ENCODE measurements around the gene EXPH5.
"Not testable (repeated sequence)": the region's sequence is repeated elsewhere in the genome, so short reads cannot be mapped to it uniquely, and the experiment has no call there.

EXPH5 gene

DNA sequence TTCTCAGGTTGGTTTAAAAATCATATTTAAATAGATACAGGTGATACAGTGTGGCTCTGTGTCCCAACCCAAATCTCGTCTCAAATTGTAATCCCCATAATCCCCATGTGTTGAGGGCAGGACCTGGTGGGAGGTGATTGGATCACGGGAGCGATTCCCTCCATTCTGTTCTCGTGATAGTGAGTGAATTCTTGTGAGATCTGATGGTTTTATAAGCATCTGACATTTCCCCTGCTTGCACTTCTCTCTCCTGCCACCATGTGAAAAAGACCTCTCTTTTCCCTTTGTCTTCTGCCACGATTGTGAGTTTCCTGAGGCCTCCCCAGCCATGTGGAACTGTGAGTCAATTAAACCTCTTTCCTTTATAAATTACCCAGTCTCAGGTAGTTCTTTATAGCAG, 9.2 kb upstream of the EXPH5 start:
- not testable (repeated sequence) for DNase-seq

DNA sequence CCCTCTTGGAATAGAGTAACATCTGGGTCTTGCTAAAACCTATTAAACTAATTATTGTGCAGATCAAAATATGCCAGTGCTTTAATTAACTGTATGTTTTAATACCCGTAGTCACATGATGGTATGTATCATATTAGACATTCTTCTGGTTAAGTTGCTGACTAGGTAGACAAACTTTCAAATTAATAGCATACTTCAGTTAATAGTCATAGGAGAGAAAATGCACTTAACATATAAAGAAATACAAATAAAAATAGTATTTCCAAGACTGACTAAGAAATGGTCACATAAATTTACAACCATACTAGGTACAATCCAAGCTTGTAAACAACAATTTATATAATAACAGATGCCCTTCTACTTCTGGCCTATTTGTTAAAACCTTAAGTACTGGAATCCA, 7.6 kb upstream of the EXPH5 start:
- no peak for DNase-seq

DNA sequence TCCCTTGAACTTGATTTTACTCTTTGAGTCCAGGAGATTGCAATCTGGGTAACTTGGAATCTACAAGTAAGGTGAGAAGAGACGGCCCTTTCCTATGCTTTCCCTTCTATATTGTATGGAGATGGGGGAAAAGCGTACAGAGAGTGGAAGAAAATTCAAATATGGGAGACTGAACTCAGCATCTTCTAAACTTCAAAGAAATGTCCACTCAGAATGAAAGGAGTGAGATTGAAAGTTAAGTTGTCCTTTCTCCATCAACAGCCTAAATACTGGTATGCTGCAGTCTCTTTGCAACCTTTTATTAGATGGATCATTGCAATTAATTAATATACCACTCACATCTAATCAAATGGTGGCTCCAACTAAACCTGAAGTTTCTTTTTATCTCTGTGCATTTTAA, 6.4 kb upstream of the EXPH5 start:
- DNase-seq: no peak

DNA sequence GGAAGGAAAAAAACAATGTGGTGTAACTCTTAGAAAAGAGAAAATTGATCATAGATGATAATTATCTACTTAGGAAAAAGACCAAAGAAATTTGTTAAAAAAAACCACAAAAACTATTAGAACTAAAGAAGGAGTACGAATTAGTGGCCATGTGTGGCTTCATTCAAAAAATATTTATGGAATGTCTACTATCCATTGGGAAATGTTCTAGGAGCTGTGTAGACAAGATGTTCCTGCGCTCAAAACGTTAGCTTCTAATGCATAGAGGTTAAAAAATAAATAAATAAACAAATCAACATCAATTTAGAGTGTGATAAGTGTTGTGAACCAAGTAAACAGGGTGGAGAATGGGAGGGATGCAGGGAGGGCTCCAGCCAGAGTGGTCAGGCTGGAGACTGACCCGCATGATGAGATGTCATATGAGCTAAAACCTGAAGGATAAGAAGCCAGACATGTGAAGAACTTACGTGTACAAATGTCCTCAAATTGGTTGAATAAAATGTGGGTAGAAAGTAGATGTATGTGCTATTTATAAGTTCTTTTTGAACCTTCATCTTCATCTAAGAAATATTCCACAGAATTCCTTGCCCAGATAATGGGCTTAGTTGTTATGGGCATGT, 4.3 kb upstream of the EXPH5 start:
- DNase-seq: no peak

DNA sequence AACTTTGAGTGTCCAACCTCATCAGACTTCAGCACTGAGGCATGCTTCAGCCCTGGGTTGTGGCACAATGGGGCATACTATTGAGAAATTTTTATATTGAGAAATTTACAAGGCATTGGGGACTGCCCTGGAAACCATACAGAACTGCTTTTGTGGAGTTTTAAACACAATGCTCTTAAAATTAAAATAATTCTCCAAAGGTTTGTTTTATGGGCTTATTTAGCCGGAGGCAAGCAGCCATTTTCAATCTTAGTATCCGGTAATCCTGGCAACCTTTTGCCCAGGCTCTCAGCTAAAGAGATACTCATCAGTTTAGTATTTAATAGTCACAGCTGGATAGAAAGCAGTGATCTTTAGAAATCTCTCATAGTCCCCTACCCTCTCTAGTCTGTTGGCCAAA, 3.1 kb upstream of the EXPH5 start:
- DNase-seq: no peak

DNA sequence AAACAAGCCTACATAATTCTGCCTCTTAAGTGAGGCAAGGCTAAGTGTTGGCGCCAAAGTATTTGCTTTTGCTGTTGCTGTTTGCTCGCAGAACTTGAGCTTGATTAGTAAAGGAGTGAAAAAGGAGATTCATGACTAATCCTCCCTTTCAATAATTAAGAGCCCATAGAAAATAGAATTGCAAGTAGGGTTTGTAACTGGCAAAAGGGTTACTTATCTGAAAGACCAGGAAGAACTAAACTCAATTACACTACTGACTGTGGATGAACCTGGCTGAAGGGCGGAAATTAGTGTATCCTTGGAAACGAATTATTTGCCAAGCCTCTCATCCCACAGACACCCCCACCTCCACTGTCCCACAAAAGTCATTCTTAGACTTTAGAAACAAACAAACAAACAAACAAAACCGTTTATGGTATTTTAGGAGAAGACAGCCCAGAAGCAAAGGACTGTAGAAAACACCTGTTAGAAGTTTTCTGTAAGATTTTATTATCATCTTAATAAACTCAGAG, 411 bp upstream of the EXPH5 start:
- DNase-seq: no peak

DNA sequence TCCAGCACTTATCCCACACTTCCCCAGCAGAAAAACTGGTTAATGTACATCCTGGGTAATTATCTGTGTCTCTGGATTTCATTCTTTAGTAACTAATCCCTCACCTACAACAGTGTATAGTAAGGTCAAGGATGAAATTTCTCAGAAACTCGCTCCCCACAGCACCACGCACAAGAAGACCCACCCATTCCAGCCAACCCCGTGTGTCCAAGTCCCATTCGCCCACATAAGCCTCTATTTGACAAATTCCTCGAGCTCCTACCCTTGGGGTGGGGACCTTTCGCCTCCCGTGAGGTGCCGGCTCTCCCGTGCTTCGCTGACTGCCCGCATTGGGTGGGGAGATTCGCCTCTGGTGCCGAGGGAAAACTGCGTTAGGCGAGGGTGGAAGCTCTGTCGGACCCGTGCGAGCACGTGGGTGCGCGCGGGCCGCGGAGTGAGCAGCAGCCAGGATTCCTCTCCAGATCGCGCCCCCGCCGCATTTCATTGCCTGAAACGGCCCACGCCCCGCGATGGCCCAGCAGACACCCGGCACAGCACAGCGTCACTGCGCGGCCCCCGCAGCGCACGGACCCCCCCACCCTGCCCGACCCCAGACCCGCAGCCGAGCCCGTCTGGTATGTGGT, 866 bp downstream of the EXPH5 start:
- DNase-seq: no peak

DNA sequence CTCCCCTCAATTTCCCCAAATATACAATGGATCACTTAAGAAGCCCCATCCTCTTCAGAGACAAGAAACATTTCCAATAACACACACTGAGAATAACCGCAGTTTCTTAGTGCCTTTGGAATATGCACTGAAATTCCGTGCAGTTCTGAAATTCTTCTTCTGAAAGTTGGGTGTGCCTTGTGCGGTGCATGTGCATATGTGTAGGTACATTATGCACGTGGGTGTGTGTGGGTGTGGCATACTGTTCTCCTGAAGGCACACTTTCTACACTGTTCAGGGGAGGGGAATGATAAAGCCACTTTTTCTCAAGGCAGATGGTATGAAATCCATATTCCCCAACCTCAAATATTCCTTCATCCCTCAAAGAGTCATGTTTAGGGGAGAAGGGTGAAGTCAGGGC, 1.7 kb downstream of the EXPH5 start:
- no peak for DNase-seq

DNA sequence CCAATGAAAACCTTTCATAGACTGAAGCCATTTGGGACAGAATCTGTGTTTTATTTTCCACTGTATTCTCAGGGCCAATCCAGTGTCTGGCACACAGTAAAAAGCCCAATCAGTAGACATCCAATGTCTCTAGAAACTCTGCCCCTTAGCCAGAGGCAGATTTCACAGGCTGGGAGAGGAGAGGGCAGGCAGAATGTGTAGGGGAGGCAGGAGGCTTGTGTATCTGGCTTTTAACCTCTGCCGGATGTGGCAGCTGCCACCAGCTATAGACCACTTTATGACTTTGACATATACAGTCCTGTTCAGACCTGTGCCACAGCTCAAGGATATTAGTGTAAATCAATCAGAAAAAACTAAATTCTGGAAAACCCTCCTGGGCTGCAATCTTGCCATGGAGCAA, 4.4 kb downstream of the EXPH5 start:
- no peak for DNase-seq

DNA sequence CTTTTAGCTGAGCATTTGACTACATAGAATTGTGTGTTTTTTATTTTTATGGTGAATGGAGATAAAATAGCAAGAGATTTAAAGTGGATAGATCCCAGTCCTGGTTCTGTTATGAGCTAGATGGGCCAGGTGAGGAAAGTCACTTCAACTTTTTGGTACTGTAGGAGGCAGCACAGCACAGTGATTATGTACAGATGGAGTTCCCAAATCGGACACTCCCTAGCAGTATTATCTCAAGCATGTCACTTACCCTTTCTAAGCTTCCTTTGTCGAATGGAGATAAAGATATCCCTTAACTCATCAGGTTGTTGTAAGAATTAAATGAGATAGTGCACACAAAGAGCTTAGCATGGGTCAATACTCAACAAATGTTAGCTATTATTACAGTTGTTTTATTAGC, 5.3 kb downstream of the EXPH5 start:
- no peak for DNase-seq

DNA sequence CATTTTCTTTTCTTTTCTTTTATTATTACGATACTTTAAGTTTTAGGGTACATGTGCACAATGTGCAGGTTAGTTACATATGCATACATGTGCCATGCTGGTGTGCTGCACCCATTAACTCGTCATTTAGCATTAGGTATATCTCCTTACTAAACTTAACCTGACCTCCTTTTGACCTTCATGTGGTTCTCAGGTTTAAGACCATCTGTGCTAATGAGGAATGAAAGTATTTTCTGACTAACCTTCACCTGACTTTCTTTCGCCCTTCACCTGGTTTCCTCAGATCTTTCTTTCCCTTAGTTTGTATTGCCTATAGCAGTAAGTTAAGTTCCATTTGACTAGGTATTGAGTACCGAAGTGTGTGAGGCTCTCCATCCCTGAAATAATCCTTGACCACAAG, 6.5 kb downstream of the EXPH5 start:
- DNase-seq: no peak

DNA sequence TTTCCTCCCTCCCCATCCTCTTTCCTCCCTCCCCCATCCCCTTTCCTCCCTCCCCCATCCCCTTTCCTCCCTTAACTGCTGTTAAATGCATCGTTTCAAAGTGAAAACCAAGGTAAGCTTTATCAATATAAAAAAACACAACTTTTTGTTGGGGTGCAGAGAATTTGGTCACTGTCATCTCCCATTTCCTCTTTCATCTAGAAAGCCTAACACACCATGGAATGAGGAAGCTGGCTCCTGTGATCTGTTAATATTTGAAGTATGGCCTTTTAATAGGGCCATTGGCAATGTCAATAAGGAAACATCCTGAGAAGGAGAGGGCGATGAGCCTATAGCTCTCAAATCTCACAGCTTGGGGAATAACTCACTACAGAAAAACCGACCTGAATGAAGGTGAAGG, 7.0 kb downstream of the EXPH5 start:
- DNase-seq: no peak

DNA sequence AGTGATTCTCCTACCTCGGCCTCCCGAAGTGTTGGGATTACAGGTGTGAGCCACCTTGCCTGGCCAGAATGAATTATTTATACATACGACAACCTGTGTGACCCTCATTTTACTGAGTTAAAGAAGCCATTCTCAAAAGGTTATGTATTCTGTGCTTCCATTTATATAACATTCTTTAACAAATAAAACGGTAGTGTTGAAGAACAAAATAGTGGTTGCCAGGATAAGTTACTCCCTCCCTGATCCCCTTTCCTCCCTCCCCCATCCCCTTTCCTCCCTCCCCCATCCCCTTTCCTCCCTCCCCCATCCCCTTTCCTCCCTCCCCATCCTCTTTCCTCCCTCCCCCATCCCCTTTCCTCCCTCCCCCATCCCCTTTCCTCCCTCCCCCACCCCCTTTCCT, 7.4 kb downstream of the EXPH5 start:
- DNase-seq: not testable (repeated sequence)

DNA sequence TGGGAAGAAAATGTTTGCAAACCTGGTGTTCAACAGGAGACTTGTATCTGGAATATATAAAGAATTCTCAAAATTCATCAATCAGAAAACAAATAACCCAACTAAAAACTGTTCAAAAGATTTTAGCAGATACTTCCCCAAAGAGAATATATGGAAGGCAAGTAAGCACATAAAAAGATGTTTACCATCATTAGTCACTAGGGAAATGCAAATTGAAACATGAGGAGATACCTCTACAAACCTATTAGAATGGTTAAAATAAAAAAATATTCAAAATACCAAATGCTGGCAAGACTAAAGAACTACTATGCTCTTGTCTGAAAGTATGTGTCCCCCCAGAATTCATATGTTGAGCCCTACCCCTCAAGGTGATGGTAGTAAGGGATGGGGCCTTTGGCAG, 8.6 kb downstream of the EXPH5 start:
- no peak for DNase-seq

DNA sequence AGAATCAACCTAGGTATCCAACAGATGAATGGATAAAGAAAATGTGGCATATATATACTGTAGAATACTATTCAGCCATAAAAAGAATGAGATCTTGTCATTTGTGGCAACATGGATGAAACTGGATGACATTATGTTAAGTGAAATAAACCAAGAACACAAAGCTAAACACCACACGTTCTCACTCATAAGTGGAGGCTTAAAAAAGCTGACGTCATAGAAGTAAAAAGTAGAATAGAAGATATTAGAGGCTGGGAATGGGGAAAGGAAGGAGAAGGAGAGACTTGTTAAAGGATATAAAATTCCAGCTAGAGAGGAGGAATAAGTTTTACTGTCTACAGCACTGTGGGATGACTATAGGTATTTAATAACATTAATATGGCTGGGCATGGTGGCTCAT, 12.9 kb downstream of the EXPH5 start:
- DNase-seq: no peak

DNA sequence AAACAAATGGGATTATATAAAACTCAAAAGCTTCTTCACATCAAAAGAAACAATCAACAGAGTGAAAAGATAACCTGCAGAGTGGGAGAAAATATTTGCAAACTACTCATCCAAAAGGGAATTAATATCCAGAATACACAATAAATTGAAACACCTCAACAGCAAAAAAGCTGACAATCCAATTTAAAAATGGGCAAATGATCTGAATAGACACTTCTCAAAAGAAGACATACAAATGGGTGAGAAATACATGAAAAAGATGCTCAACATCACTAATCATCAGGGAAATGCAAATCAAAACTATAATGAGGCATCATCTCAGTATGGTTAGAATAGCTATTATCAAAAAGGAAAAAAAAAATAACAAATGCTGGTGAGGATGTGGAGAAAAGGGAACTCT, 13.5 kb downstream of the EXPH5 start:
- DNase-seq: no peak

DNA sequence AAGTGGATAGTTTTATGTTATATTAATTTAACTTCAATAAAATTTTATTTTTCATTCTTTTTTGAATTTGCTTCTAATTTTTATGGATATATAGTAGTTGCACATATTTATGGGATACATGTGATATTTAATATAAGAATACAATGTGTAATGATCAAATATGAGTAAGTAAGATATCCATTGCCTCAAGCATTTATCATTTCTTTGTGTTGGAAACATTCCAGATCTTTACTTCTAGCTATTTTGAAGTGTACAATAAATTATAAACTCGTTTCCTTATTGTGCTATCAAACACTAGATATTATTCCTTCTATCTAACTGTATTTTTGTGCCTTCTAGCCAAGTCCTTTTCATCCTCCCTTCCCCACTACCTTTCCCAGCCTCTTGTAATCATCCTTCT, 17.0 kb downstream of the EXPH5 start:
- DNase-seq: no peak

DNA sequence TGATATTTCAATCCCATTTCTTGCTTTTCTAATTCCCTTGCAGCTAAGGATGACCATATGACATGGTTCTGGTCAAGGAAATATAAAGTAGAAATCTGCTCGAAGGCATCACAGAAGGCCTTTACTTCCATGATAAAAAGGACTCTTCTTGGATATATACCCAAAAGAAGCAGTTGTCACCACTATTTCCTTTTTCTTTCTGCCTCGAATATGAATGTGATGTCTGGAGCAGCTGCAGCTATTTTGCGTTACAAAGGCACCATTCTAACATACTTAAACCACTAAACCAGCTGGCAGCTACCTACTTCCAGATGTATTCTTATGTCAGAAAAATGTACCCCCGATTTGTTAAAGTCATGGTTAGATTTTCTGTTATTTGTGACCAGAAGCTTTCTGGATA, 18.9 kb downstream of the EXPH5 start:
- DNase-seq: no peak

DNA sequence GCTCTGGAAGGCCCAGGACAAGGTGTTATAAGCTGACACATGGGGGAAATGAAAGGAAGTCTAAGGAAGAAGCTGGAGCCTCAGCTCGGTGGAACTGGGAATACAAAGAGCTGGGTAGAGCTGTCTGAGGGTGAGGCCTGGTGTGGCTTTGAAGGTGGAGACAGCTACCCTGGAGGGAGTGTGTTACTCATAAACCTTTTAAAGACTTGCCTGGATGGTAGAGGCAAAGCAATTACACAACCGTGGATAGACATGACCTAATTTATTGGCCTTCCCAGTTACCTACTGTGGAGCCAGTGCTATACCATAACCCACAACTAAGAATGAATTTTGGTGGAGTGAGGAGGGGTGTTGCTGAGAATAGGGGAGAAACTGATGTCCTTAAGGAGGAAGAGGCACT, 22.6 kb downstream of the EXPH5 start:
- DNase-seq: no peak

DNA sequence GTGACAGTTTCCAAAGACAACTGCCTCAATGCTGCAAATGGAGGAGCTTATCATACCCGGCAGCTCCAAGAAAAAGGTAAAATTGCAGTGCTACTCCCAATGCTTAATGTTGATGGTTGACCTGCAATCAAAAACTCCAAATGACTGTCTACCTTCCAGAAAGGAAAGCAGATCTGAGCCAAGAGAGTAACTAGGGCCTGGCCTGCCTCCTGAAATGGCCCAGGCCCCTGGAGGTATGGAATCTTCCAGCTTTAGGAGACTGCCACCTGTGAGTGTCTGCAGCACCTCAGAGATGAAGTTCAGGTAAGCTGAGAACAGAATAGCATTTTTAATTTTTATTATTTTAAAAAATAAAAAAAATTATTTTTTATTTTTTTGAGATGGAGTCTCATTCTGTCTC, 23.7 kb downstream of the EXPH5 start:
- DNase-seq: no peak

DNA sequence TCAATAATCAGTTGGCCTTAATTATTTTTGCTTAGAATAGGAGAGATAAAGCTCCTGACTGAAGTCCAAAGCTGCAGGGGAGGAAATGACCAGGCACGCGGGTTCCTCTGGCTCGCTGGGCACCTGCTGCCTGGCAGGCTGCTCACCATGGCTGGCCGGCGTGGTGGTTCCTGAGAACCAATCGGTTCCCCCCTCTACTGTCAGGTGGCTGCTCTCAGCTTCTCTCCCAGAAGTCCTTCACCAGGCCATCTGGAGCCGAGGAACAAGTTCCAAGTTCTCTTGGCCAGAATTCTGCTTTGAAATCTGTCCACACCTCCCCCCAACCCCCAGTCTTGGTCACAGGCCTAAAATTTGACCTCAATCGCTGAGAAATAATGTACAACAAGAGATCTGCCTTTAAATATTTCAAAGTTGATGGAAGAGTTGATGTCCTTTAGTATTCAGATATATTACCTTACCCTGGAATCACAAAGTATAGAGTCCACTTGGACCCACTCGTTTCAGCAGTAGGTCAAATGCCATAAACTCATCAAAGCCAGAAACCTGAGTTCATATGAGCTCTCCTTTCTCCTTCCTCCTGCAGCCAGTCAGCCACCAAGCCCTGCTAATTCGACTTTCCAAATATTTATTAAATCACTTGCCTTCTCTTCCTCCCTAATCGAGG, 25.2 kb downstream of the EXPH5 start:
- DNase-seq: no peak

DNA sequence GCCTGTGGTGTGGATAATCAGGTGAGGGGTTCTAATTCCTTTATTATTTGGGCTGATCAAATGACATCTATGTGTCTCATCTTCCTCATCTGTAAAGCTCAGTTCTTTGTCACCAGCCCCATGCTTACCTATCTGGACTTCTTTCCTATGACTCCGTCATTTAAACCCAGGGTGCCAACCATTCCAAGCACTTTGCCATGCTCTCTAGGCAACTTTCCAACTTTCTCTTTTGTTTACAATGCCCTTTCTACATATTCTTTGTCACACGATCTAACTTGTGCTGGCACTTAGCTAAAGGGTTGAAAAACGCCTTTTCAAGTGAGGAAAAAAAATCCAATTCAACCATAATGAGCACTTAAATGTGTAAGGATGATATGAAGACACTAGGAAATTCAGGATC, 27.9 kb downstream of the EXPH5 start:
- DNase-seq: peak; percentile 33

DNA sequence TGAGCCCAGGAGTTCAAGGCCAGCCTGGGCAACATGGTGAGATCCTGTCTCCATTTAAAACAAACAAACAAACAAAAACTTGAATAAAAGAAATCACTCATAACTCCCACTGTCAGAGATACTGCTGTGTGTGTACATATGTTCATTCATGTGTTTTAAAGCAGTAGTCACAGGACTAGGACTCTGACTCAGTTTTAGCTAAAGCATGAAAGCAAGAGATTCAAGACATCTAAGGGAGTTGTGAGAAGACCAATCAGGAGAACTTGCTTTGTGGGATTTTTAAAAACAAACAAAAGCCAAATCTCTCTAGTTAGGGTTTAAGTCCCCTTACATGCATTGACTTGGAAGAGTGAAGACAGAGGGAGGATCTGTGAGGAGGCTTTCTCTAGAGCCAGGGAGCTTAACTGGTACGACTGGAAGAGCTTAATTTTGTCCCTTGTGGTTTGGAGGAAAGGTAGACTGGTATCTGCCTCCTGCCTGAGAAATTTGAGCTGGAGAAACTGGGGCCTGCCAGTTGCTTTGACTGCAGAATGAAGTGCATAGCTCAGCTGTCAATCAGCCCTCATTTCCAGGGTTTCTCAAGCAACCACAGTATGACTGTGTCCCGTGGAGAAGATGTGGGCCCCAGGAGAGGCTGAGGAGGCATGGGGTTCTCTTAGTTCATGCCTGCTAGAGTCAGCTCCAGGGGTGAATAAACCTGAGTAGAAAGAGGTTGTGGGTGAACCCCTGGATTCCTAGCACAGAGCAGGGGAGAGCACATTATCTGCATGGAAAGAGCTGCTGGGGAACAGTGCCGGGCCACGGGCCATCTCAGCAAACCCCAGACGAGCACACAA, 30.6 kb downstream of the EXPH5 start:
- no peak for DNase-seq

DNA sequence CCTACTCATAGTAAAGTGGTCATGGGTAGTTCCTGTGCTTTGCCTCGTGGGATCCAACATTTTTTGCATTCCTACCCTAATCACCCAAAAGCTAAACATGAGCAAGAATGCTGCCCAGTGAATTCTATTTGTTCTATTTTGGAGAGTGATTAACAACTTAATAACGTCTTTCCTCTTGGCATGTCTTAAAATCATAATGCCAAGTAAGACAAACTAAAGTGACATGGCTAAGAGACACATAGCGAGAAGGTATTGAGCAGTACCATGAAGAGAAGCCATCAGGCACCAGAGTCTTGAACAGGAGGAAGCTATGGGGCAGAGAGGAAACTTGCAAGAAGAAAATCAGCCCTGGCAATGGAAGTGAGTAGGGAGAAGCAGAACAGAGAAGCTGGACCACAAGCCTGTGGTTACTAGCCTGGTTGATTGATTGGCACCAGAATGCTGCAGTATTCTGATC, 32.0 kb downstream of the EXPH5 start:
- no peak for DNase-seq

All from NCI-H774 (cell line).